Measurements from ENCODE around the gene LAP3. TPM values are rescaled to one million over a fixed set of nuclear protein-coding genes. Genes with fewer than 3 reads are reported as not detected.

Gene LAP3
- total and polyA plus RNA-seq, 8 donors: 10.4 to 30.0 (median 17.8) TPM

- DNase-seq: no peak
- FAIRE-seq: no peak
- no peak overlapping the region for H3K4me3 ChIP-seq
- no peaks in the 10 kb centered on the region for H3K27me3 ChIP-seq
- ATAC-seq: no peak
- no peak for TF ChIP-seq CTCF (IDR thresholded peaks at IDR 0.05)
- H3K4me1 ChIP-seq: no peaks in the 10 kb centered on the region
- no peaks in the 10 kb centered on the region for H3K9me3 ChIP-seq
- H3K27ac ChIP-seq: no peak overlapping the region
- H3K36me3 ChIP-seq: no peaks in the 10 kb centered on the region
- WGBS, 2 donors: 45 to 72% methylated on average over 4 of the region's 4 CpGs
- intact Hi-C loops (cut with DNase I): loop anchor here in 1 of 3 donors (10.0 kb wide), 1 partner anchor 250 kb away; no protein-coding TSS in a partner anchor
Observed at GRCh38 chr4:17554568-17554967, 22.4 kb upstream of the LAP3 start.

DNA sequence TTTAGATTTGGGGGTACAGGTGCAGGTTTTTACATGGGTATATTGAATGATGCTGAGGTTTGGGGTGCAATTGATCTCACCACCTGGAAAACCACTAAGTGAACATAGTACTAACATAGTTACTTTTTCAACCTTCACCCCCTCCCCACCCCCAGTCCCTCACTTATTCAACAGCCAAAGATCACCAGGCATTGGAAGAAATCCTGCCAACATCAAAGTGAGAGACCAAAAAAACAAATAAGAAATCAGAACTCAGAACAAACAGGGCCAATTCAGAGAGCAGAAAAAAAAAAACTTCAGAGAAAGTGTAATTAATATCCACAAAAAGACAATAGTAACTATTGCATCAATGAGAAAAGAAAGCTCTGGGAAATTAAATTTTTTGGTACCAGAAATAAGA, 20.5 kb upstream of the LAP3 start:
- TF ChIP-seq CTCF (IDR thresholded peaks at IDR 0.05): no peak
- H3K4me3 ChIP-seq: no peak overlapping the region
- DNase-seq: no peak
- ATAC-seq: no peak
- H3K27ac ChIP-seq: no peak overlapping the region
- H3K27me3 ChIP-seq: no peaks in the 10 kb centered on the region
- intact Hi-C loops (cut with DNase I): loop anchor here in 1 of 3 donors (10.0 kb wide), 1 partner anchor 248 kb away; no protein-coding TSS in a partner anchor
- H3K4me1 ChIP-seq: no peaks in the 10 kb centered on the region
- no peaks in the 10 kb centered on the region for H3K9me3 ChIP-seq
- FAIRE-seq: no peak
- no peaks in the 10 kb centered on the region for H3K36me3 ChIP-seq

GRCh38 chr4:17557880-17558279, 19.1 kb upstream of the LAP3 start:
- H3K36me3 ChIP-seq: no peaks in the 10 kb centered on the region
- H3K27me3 ChIP-seq: no peaks in the 10 kb centered on the region
- H3K4me1 ChIP-seq: no peaks in the 10 kb centered on the region
- FAIRE-seq (no peak), DNase-seq (no peak), ATAC-seq (no peak)
- TF ChIP-seq CTCF (IDR thresholded peaks at IDR 0.05): no peak
- intact Hi-C loops (cut with DNase I): loop anchor here in 1 of 3 donors (10.0 kb wide), 1 partner anchor 247 kb away; no protein-coding TSS in a partner anchor
- no peak overlapping the region for H3K4me3 ChIP-seq
- no peak overlapping the region for H3K27ac ChIP-seq
- WGBS, 2 donors: 54 to 60% methylated on average over 5 of the region's 5 CpGs
- no peaks in the 10 kb centered on the region for H3K9me3 ChIP-seq

DNA sequence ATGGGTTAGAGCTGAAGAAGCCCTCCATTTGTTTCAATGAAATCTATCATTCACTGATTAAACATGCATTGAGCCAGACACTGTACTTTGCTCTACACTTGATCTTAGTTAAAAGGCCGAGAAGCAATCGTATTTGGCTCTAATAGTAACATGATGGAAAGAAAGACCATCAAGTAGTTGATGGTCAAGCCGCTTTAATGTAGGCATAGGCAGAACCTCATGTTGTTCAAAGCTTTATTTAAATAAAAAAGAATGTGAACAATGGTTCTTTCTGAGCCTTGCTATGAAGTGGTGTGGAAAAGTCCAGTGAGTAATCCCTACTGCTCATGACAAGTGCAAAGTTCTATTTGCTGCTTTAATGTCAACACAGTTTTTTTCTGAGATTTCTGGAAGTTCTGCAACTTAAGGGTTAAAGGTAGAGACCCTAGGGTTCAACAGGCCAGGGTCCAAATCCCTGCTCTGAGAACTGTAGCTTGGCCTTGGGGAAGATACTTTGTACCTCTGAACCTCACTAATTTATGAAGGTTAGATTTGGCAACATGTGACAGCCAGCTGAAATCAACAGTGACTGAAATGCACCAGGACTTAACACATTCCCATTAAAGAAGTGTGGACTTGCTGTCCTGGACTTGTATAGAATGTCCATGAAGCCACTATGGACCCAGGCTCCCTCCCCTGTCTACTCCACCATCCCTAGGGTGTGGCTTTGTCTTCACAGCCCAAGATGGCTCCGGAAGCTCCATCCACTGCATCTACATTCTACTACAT, 17.9 kb upstream of the LAP3 start:
- Histone ChIP-seq H3K36me3 (no peaks in the 10 kb centered on the region), H3K27ac (no peak overlapping the region), H3K4me1 (no peaks in the 10 kb centered on the region), H3K9me3 (no peaks in the 10 kb centered on the region), H3K4me3 (no peak overlapping the region), H3K27me3 (no peaks in the 10 kb centered on the region)
- DNase-seq (no peak), ATAC-seq (no peak), FAIRE-seq (no peak)
- no peak for TF ChIP-seq CTCF (IDR thresholded peaks at IDR 0.05)
- intact Hi-C loops (cut with DNase I): loop anchor here in 1 of 3 donors (10.0 kb wide), 1 partner anchor 246 kb away; no protein-coding TSS in a partner anchor
- WGBS, 2 donors: 70 to 73% methylated on average over 4 of the region's 4 CpGs

- FAIRE-seq (no peak), ATAC-seq (no peak), DNase-seq (no peak)
- no peaks in the 10 kb centered on the region for H3K4me1 ChIP-seq
- no peaks in the 10 kb centered on the region for H3K9me3 ChIP-seq
- no peak overlapping the region for H3K4me3 ChIP-seq
- WGBS, 2 donors: 79 to 88% methylated on average over 3 of the region's 3 CpGs
- H3K27ac ChIP-seq: no peak overlapping the region
- intact Hi-C loops (cut with DNase I): loop anchor here in 1 of 3 donors (10.0 kb wide), 1 partner anchor 245 kb away; no protein-coding TSS in a partner anchor
- no peak for TF ChIP-seq CTCF (IDR thresholded peaks at IDR 0.05)
- no peaks in the 10 kb centered on the region for H3K27me3 ChIP-seq
- no peaks in the 10 kb centered on the region for H3K36me3 ChIP-seq
Observed at GRCh38 chr4:17559709-17560048, 17.3 kb upstream of the LAP3 start.
